HepG2 (cell line): ENCODE data around the gene ARHGAP20. TPM values are rescaled to one million over a fixed set of nuclear protein-coding genes. Genes with fewer than 3 reads are reported as not detected.

ENCODE experiments used
- ATAC-seq: fragments of 200-7000 bp; cut with Tn5 transposase; 3 replicates; pipeline ENCODE4 v1.9.1; 2020; ENCODE audit warnings: mild to moderate bottlenecking, moderate library complexity
- BruUV-seq: library from RNA; stranded (reverse); fragments of 400-500 nt; replicated peaks from 2 replicates; lab custom pipeline; 2021; lab: Mats Ljungman, UMichigan
- CTCF ChIA-PET: fragments of 300-600 bp; formaldehyde crosslinking; extraction: SDS; loops from one replicate; lab custom pipeline; 2021; ENCODE audit warnings: low total read pairs, inconsistent platforms, low intra/inter-chr PET ratio; lab: Yijun Ruan, JAX
- POLR2A ChIA-PET: fragments of 350-600 bp; sonication (Branson Sonifier 250); formaldehyde crosslinking; loops from one replicate; lab custom pipeline; 2020; ENCODE audit warnings: antibody characterized with exemption, inconsistent platforms; lab: Yijun Ruan, JAX
- DNase-seq: peaks from one replicate; pipeline ENCODE4 v3.0.0-alpha.2; 2015; ENCODE audit warnings: low spot score
- FAIRE-seq: peaks from 3 replicates; lab custom pipeline; 2011; peaks lifted over from hg19 to GRCh38; lab: Jason Lieb, UNC
- H2AFZ ChIP-seq: one replicate; pipeline ENCODE4 v1.6.1; 2011; ENCODE audit warnings: low read length, inconsistent platforms
- H3K27ac ChIP-seq: fragments of 300-600 bp; 3 replicates; pipeline ENCODE4 v1.8.0; 2011; ENCODE audit warnings: mixed run types, mild to moderate bottlenecking, mixed read lengths, low read length, inconsistent platforms; ENCODE audit not compliant: insufficient read depth; ENCODE audit errors: extremely low read length
- H3K27me3 ChIP-seq, 2 experiments: fragments of 200-600 bp in 1 of 2; 2 replicates in 1 of 2; 3 replicates in 1 of 2; pipeline versions ENCODE4 v1.6.0 to v1.8.0; 2011; ENCODE audit warnings: low read length in 2 of 2, mild to moderate bottlenecking in 2 of 2, moderate library complexity in 2 of 2, inconsistent platforms in 1 of 2; ENCODE audit not compliant: insufficient read depth in 2 of 2, control insufficient read depth in 1 of 2
- H3K36me3 ChIP-seq, 2 experiments: fragments of 200-600 bp in 1 of 2; replicated peaks in 1 of 2; 2 replicates in 1 of 2; 3 replicates in 1 of 2; pipeline versions ENCODE4 v1.5.1 to v1.8.0; 2011; ENCODE audit warnings: low read length in 2 of 2, inconsistent platforms in 1 of 2; ENCODE audit not compliant: insufficient read depth in 2 of 2, control insufficient read depth in 1 of 2
- H3K4me1 ChIP-seq: 2 replicates; pipeline ENCODE4 v1.5.1; 2012; ENCODE audit warnings: low read length, inconsistent platforms; ENCODE audit not compliant: insufficient read depth
- H3K4me2 ChIP-seq: 2 replicates; pipeline ENCODE4 v1.6.0; 2011; ENCODE audit warnings: low read depth, low read length, inconsistent platforms
- H3K4me3 ChIP-seq, 3 experiments: fragments of 200-600 bp in 1 of 3; sonication (generic), shearing (Covaris generic) in 1 of 3; replicated peaks in 1 of 3; 2 replicates each; pipeline ENCODE4 v1.5.1; 2011 to 2016; ENCODE audit warnings: low read length in 3 of 3, inconsistent platforms in 2 of 3, low read depth in 2 of 3, mild to moderate bottlenecking in 2 of 3, control low read depth in 1 of 3, mixed read lengths in 1 of 3; ENCODE audit not compliant: insufficient read depth in 1 of 3
- H3K79me2 ChIP-seq: one replicate; pipeline ENCODE4 v1.6.1; 2011; ENCODE audit warnings: low read length, inconsistent platforms; ENCODE audit not compliant: insufficient read depth
- H3K9ac ChIP-seq: 2 replicates; pipeline ENCODE4 v1.6.0; 2011; ENCODE audit warnings: mild to moderate bottlenecking, low read depth, low read length, inconsistent platforms; ENCODE audit not compliant: insufficient read depth
- H3K9me3 ChIP-seq: 2 replicates; pipeline ENCODE4 v1.5.1; 2012; ENCODE audit warnings: mild to moderate bottlenecking, low read length
- H4K20me1 ChIP-seq: 2 replicates; pipeline ENCODE4 v1.6.0; 2011; ENCODE audit warnings: inconsistent platforms, mild to moderate bottlenecking, low read length, moderate library complexity; ENCODE audit not compliant: insufficient read depth
- FOXA3 ChIP-seq: IDR thresholded peaks from 2 replicates; pipeline ENCODE4 v1.6.1; 2016; ENCODE audit warnings: missing genetic modification reagents, missing compliant biosample characterization
- KAT2B ChIP-seq: fragments of 150-350 bp; IDR thresholded peaks from 2 replicates; pipeline ENCODE4 v1.6.1; 2014; ENCODE audit warnings: low read depth, low read length, borderline replicate concordance
- MAZ ChIP-seq, 2 experiments: sonication (generic) in 1 of 2; formaldehyde crosslinking in 1 of 2; IDR thresholded peaks; 2 replicates each; pipeline versions ENCODE4 v1.5.0 to v1.6.1; 2012 to 2020; ENCODE audit warnings: low read depth in 2 of 2, mild to moderate bottlenecking in 2 of 2, borderline replicate concordance in 1 of 2, improper control_type of control experiment in 1 of 2, low read length in 1 of 2, missing genetic modification reagents in 1 of 2, moderate library complexity in 1 of 2
- MTF2 ChIP-seq: sonication (generic); formaldehyde crosslinking; IDR thresholded peaks from 2 replicates; pipeline ENCODE4 v1.5.0; 2020; ENCODE audit warnings: missing genetic modification reagents, borderline replicate concordance
- NCOR1 ChIP-seq: fragments of 200-600 bp; sonication (generic); IDR thresholded peaks from 2 replicates; pipeline ENCODE4 v1.7.0; 2017; ENCODE audit warnings: antibody characterized with exemption, low read length, borderline replicate concordance
- NR2F6 ChIP-seq, 2 experiments: IDR thresholded peaks; 2 replicates each; pipeline ENCODE4 v1.6.1; 2016; ENCODE audit warnings: antibody characterized with exemption in 1 of 2, mild to moderate bottlenecking in 1 of 2
- PITX1 ChIP-seq: sonication (generic); formaldehyde crosslinking; IDR thresholded peaks from 2 replicates; pipeline ENCODE4 v1.5.1; 2020; ENCODE audit warnings: mild to moderate bottlenecking, missing genetic modification reagents
- POGZ ChIP-seq: sonication (generic); formaldehyde crosslinking; IDR thresholded peaks from 2 replicates; pipeline ENCODE4 v1.4.0; 2020; ENCODE audit warnings: mild to moderate bottlenecking, missing genetic modification reagents
- RFX5 ChIP-seq: IDR thresholded peaks from 2 replicates; pipeline ENCODE4 v1.6.1; 2011; ENCODE audit warnings: low read depth, low read length, improper control_type of control experiment
- ZNF292 ChIP-seq: sonication (generic); formaldehyde crosslinking; IDR thresholded peaks from 2 replicates; pipeline ENCODE4 v1.8.1; 2022; ENCODE audit warnings: mild to moderate bottlenecking, low read depth, missing genetic modification reagents, borderline replicate concordance
- ZNF7 ChIP-seq: IDR thresholded peaks from 2 replicates; pipeline ENCODE4 v1.6.1; 2016; ENCODE audit warnings: missing biosample characterization, missing genetic modification reagents
- WGBS: methylation state at CpG from one replicate; pipeline ENCODE4 v1.1.6; 2017; ENCODE audit warnings: low lambda C conversion rate; 5-methylcytosine and 5-hydroxymethylcytosine counted together
- in situ Hi-C: cut with HindIII; loops from 2 replicates; pipeline ENCODE4 v1.10.0; 2017; ENCODE audit warnings: low pct_unique_long_range_greater_than_20kb; ENCODE audit not compliant: extremely low pct_ligation_motif_present
- intact Hi-C: fragments of 100-400 bp; cut with micrococcal nuclease; formaldehyde crosslinking; loops from one replicate; pipeline ENCODE4 v1.10.0; 2022; ENCODE audit not compliant: unreplicated experiment
- polyA plus RNA-seq, 8 experiments: library from polyadenylated mRNA; depleted of rRNA in 3 of 8; stranded (reverse) in 7 of 8; unstranded in 1 of 8; fragments of >200 nt; fragmentation: Illumina TruSeq in 4 of 8; extraction: Trizol in 4 of 8; gene quantifications; 2 replicates each; pipeline versions ENCODE4 v1.2.1 to v1.2.3, GENCODE V29; 2011 to 2016; ENCODE audit warnings: low read depth in 4 of 8, missing spikeins in 1 of 8, mixed read lengths in 1 of 8; ENCODE audit not compliant: insufficient read depth in 1 of 8
- total RNA-seq, 5 experiments: library from RNA; depleted of rRNA; stranded (reverse); fragments of >200 nt; fragmentation: Illumina TruSeq; extraction: Trizol; gene quantifications; 2 replicates each; pipeline ENCODE4 v1.2.3, GENCODE V29; 2016; ENCODE audit warnings: low read depth in 1 of 5
- TF ChIP-seq, protein P1 (sequence below): sonication (generic); formaldehyde crosslinking; IDR thresholded peaks from 2 replicates; pipeline ENCODE4 v1.5.0; 2020; ENCODE audit warnings: missing genetic modification reagents

Gene ARHGAP20
- total and polyA plus RNA-seq, 2 of the 13 experiments (the other 11 are each of a cell fraction or from before 2014, with no cell fraction given) = not detected

- Histone ChIP-seq H3K4me3 (no peak overlapping the region), H3K36me3 (no peaks in the 10 kb centered on the region), H3K27ac (no peak overlapping the region), H2AFZ (no peak overlapping the region), H3K79me2 (no peaks in the 10 kb centered on the region), H3K4me1 (no peaks in the 10 kb centered on the region), H3K27me3 (no peaks in the 10 kb centered on the region; a peak in 1 of 5 replicates), H3K9me3 (no peaks in the 10 kb centered on the region), H3K9ac (no peak overlapping the region), H3K4me2 (no peak overlapping the region), H4K20me1 (no peaks in the 10 kb centered on the region)
- CTCF ChIA-PET = no interaction called here
- WGBS = 0% methylated on average over 2 of the region's 2 CpGs
- TF ChIP-seq RFX5 (no peak), POGZ (no peak), FOXA3 (CRISPR knock-in tag) (no peak), ZNF7 (CRISPR knock-in tag) (no peak), ZNF292 (CRISPR knock-in tag) (no peak), MAZ (IDR thresholded peaks at IDR 0.05; ENCODE audit: borderline replicate concordance, low read depth, low read length) (no peak), MAZ (CRISPR knock-in tag; IDR thresholded peaks at IDR 0.05; ENCODE audit: low read depth) (no peak), KAT2B (no peak), NR2F6 (IDR thresholded peaks at IDR 0.05) (no peak), NR2F6 (CRISPR knock-in tag; IDR thresholded peaks at IDR 0.05) (no peak), NCOR1 (no peak), PITX1 (CRISPR knock-in tag) (no peak), MTF2 (CRISPR knock-in tag) (no peak)
- TF ChIP-seq, protein P1, sequence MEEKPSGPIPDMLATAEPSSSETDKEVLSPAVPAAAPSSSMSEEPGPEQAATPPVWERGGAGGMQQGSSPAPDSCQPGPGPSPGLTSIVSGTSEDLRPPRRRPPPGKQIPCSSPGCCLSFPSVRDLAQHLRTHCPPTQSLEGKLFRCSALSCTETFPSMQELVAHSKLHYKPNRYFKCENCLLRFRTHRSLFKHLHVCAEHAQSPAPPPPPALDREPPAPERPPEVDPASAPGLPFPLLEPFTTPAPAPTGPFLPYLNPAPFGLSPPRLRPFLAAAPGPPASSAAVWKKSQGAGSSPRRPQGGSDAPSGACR (CRISPR knock-in tag) = no peak
- ATAC-seq (no peak), DNase-seq (no peak), FAIRE-seq (no peak)
- in situ Hi-C loops (no loop called here), intact Hi-C loops (no loop called here)
- POLR2A ChIA-PET = no interaction called here
- no TSS peak for BruUV-seq
These were observed 32.8 kb downstream of the ARHGAP20 start for GRCh38 chr11:110679323-110679975.
